Fibroblast of villous mesenchyme (primary cell): ENCODE data around the gene CCDC27. TPM values are rescaled to one million over a fixed set of nuclear protein-coding genes. Genes with fewer than 3 reads are reported as not detected.

Source experiments
- DNase-seq: peaks from one replicate; pipeline ENCODE4 v3.0.0-alpha.2; 2010; ENCODE audit warnings: low read depth
- H3K4me3 ChIP-seq: 2 replicates; pipeline ENCODE4 v1.5.1; 2011; ENCODE audit warnings: low read depth, mild to moderate bottlenecking, low read length
- total RNA-seq: library from RNA; depleted of rRNA; stranded (reverse); fragments of >200 nt; gene quantifications from 2 replicates; pipeline ENCODE4 v1.2.3, GENCODE V29; 2012
- TF ChIP-seq, protein P1 (sequence below): IDR thresholded peaks from 2 replicates; pipeline ENCODE4 v1.5.1; 2012; ENCODE audit warnings: low read depth, mild to moderate bottlenecking, low read length; ENCODE audit not compliant: insufficient read depth

The CCDC27 gene
- total RNA-seq, 1 donor, result not detected

DNA sequence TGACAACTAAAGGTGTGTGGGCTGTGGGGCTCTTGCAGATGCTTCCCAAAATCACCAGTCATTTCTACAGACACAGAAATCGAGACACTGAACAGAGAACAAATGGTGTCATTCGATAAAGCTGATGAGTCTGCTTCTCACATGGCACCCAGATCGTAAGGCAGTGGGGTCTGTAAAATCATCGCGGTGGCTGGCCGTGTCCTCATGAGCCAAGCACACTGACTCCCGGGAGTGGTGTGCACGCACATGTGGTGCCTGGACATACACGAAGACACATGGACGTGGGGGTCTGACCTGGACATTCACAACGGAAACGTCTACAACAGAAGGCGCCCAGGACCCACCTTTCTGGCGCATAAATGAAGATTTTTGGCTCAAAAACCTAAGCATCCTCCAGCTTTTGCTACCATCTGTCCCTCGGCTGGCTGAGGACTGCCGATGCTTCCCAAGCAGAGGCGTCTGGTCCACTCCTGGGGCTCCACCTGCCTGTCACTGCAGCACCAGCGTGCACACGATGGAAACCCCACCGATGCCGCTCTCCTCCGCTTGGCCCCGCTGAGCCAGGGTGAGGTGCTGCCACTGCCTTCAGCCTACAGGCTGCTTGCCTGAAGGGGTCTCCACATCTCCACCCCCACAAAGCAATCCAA lies 27.1 kb downstream of the CCDC27 start:
- TF ChIP-seq, protein P1, sequence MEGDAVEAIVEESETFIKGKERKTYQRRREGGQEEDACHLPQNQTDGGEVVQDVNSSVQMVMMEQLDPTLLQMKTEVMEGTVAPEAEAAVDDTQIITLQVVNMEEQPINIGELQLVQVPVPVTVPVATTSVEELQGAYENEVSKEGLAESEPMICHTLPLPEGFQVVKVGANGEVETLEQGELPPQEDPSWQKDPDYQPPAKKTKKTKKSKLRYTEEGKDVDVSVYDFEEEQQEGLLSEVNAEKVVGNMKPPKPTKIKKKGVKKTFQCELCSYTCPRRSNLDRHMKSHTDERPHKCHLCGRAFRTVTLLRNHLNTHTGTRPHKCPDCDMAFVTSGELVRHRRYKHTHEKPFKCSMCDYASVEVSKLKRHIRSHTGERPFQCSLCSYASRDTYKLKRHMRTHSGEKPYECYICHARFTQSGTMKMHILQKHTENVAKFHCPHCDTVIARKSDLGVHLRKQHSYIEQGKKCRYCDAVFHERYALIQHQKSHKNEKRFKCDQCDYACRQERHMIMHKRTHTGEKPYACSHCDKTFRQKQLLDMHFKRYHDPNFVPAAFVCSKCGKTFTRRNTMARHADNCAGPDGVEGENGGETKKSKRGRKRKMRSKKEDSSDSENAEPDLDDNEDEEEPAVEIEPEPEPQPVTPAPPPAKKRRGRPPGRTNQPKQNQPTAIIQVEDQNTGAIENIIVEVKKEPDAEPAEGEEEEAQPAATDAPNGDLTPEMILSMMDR, result no peak
- DNase-seq, result no peak
- H3K4me3 ChIP-seq, result no peak overlapping the region

DNA sequence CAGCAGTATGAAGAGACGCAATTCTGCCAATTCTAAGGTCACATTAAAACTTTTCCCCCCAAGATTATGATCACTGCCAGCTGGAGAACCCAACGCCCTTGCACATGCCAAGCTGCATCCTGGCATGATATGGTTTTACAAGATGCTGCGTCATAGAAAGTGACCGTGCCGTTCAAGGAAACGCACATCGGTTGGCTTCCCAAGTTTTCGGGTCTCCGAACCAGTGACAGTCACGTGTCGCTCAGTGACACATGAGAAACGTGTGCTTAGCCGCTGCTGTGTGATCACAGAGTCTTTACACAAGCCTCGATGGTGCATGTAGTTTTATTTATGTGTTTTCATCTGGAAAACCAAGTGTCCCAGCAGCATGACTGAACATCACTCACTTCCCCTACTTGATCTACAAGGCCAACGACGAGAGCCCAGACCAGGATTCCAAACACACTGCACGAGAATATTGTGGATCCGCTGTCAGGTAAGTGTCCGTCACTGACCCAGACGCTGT lies 27.7 kb downstream of the CCDC27 start:
- no peak for DNase-seq
- no peak overlapping the region for H3K4me3 ChIP-seq
- TF ChIP-seq, protein P1, result no peak

DNA sequence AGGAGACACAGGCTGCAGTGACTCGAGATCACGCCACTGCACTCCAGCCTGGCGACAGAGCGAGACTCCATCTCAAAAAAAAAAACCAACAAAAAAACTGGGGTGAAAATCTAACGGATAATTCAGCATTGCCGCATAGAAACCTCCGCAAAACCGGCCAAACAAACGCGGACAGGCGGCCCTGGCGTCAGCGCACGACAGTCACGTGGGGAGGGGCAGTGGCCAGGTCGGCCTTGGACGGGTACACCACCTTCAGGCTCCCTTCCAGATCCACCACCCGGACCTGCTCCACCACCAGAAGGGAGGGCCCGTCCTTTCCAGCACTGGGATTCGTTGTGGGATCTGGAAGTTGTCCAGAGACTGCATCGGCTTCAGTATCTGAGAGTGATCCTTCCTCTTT lies 28.7 kb downstream of the CCDC27 start:
- TF ChIP-seq, protein P1, result no peak
- DNase-seq, result no peak
- no peak overlapping the region for H3K4me3 ChIP-seq

DNA sequence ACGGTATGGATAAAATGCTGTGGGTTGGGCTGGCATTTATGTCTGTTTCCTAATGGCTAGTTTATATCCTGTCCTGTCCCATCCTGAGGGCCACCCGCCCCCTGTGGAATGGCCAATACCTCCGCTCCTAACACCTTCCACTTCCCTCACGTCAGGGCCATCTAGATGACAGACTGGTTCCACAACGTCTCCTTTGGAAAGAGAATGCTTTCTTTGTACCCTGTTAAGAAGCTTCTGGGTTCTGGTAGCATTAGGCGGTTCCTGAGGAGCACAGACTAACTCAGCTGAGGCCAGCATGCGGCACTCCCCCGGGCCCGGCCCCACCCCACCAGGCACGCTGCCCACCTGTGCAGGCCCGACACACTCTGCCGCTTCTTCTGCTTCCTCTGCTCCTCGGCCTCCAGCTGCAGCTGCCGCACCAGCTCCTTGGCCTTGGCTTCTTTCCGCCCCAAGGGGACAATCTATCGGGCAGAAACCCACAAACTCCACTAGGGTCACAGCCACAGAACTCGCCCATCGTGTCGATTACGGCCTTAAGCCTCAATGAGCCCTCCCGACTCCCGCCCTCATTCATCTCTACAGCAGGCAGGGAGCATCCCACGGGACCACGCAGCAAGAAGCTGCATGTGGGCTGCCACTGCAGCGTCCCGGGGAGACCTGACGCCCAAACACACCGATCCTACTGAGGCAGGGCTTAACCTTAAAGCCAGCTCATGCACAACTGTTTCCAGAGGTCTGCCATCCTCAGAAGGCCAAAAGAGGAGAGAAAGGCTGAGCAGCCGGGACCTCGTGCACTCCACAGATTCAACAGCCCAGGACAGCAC lies 31.6 kb downstream of the CCDC27 start:
- no peak overlapping the region for H3K4me3 ChIP-seq
- TF ChIP-seq, protein P1, result no peak
- DNase-seq, result no peak

DNA sequence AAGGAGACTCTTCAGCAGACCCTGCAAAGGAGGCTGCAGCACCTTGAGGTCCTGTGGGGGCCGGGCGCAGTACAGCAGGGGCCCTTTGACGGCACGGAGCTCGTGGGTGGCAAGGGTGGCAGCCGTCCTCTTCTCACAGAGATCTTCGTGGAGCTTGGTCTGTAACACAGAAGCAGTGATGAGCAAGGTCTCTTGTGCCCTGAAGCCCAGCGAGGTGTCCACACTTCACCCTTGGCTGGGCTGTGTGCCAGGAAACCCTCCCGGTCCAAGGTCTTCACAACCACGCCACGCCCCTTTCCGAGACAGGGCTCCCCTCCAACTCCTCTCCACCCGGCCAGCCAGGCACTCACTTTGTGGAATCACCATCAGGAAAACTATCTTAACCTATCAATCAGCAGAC lies 32.8 kb downstream of the CCDC27 start:
- no peak overlapping the region for H3K4me3 ChIP-seq
- no peak for DNase-seq
- TF ChIP-seq, protein P1, result no peak

DNA sequence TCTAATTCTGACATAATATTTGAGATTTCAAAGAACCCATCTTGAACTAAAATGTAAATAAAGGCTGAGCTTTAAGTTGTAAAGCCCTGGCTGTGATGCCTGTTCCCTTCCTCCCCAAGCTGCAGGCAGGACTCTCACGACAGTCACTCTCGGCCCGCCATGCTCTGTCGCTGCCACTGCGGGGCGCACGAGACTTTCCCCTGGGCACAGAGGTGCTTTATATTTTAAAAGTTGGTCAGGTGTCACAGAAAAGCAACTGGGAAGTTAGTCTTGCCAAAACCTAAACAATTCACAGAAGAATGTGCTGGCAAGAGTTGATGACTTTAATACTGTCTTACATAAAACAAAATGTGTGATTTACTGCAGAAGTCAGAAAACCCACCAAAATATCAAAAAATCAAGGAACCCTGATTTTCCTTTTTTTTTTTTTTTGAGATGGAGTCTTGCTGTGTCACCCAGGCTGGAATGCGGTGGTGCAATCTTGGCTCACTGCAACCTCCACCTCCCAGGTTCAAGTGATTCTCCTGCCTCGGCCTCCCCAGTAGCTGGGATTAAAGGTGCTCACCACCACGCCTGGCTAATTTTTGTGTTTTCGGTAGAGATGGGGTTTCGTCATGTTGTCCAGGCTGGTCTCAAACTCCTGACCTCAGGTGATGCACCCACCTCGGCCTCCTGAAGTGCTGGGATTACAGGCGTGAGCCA lies 33.4 kb downstream of the CCDC27 start:
- no peak overlapping the region for H3K4me3 ChIP-seq
- no peak for DNase-seq
- TF ChIP-seq, protein P1, result peak; percentile 35
